HepG2 (cell line): ENCODE measurements around the gene NEMF.

ENCODE experiments used
- ASH2L ChIP-seq: fragments of 300-600, 200-600 bp; sonication (generic); IDR thresholded peaks from 2 replicates; pipeline ENCODE4 v1.7.0; 2017; ENCODE audit warnings: low read depth, mild to moderate bottlenecking, moderate library complexity, mixed read lengths, low read length; ENCODE audit not compliant: insufficient read length
- FOXA1 ChIP-seq, 2 experiments: fragments of 450-650 bp in 1 of 2; sonication (generic) in 1 of 2; formaldehyde crosslinking in 1 of 2; IDR thresholded peaks; 2 replicates each; pipeline versions ENCODE4 v1.4.0 to v1.6.1; 2016 to 2020; ENCODE audit warnings: missing genetic modification reagents in 1 of 2
- GABPB1 ChIP-seq: IDR thresholded peaks from 2 replicates; pipeline ENCODE4 v1.6.1; 2016; ENCODE audit warnings: mild to moderate bottlenecking, missing genetic modification reagents, moderate library complexity, missing compliant biosample characterization
- HCFC1 ChIP-seq: fragments of 150-350 bp; IDR thresholded peaks from 2 replicates; pipeline ENCODE4 v1.6.1; 2014; ENCODE audit warnings: low read depth, low read length
- ZNF549 ChIP-seq: sonication (generic); formaldehyde crosslinking; IDR thresholded peaks from 2 replicates; pipeline ENCODE4 v1.5.0; 2020; ENCODE audit warnings: missing genetic modification reagents
- TF ChIP-seq, protein P1 (sequence below): sonication (generic); formaldehyde crosslinking; IDR thresholded peaks from 2 replicates; pipeline ENCODE4 v1.5.0; 2020; ENCODE audit warnings: mild to moderate bottlenecking, missing genetic modification reagents, moderate library complexity
- TF ChIP-seq, protein P2 (sequence below): sonication (generic); formaldehyde crosslinking; IDR thresholded peaks from 2 replicates; pipeline ENCODE4 v1.4.0; 2020; ENCODE audit warnings: missing genetic modification reagents

DNA sequence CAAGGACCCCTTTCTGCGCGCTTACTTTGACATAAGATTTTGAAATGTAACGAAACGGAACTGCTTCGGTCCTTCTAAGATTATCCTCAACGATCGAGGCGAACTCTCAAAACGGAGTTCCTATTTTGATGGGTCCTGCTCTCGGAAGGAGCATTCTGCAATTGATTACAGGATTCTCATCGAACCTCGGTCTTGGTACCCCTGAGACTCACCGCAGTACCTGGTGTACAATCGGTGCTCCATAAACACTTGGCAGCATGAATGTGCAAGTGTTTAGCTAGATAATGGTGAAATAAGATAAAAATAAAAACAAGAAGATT lies 530 bp upstream of the NEMF start:
- TF ChIP-seq, protein P1, sequence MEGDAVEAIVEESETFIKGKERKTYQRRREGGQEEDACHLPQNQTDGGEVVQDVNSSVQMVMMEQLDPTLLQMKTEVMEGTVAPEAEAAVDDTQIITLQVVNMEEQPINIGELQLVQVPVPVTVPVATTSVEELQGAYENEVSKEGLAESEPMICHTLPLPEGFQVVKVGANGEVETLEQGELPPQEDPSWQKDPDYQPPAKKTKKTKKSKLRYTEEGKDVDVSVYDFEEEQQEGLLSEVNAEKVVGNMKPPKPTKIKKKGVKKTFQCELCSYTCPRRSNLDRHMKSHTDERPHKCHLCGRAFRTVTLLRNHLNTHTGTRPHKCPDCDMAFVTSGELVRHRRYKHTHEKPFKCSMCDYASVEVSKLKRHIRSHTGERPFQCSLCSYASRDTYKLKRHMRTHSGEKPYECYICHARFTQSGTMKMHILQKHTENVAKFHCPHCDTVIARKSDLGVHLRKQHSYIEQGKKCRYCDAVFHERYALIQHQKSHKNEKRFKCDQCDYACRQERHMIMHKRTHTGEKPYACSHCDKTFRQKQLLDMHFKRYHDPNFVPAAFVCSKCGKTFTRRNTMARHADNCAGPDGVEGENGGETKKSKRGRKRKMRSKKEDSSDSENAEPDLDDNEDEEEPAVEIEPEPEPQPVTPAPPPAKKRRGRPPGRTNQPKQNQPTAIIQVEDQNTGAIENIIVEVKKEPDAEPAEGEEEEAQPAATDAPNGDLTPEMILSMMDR: no peak
- no peak for TF ChIP-seq ZNF549 (CRISPR knock-in tag)
- TF ChIP-seq ASH2L: no peak
- TF ChIP-seq FOXA1 (IDR thresholded peaks at IDR 0.05): no peak
- TF ChIP-seq FOXA1 (CRISPR knock-in tag; IDR thresholded peaks at IDR 0.05): no peak; the same call in 1 of the 2 replicates
- TF ChIP-seq HCFC1: no peak
- TF ChIP-seq, protein P2, sequence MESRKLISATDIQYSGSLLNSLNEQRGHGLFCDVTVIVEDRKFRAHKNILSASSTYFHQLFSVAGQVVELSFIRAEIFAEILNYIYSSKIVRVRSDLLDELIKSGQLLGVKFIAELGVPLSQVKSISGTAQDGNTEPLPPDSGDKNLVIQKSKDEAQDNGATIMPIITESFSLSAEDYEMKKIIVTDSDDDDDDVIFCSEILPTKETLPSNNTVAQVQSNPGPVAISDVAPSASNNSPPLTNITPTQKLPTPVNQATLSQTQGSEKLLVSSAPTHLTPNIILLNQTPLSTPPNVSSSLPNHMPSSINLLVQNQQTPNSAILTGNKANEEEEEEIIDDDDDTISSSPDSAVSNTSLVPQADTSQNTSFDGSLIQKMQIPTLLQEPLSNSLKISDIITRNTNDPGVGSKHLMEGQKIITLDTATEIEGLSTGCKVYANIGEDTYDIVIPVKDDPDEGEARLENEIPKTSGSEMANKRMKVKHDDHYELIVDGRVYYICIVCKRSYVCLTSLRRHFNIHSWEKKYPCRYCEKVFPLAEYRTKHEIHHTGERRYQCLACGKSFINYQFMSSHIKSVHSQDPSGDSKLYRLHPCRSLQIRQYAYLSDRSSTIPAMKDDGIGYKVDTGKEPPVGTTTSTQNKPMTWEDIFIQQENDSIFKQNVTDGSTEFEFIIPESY (CRISPR knock-in tag): no peak
- TF ChIP-seq GABPB1 (CRISPR knock-in tag): no peak
